HG03060 (cell line): Measurements from ENCODE around the gene SCRN1.

Experiments used
- ATAC-seq: cut with Tn5 transposase; IDR thresholded peaks from one replicate; pipeline ENCODE4 v1.9.1; 2021; ENCODE audit warnings: low read depth, moderate number of reproducible peaks; ENCODE audit not compliant: unreplicated experiment

The SCRN1 gene, protein sequence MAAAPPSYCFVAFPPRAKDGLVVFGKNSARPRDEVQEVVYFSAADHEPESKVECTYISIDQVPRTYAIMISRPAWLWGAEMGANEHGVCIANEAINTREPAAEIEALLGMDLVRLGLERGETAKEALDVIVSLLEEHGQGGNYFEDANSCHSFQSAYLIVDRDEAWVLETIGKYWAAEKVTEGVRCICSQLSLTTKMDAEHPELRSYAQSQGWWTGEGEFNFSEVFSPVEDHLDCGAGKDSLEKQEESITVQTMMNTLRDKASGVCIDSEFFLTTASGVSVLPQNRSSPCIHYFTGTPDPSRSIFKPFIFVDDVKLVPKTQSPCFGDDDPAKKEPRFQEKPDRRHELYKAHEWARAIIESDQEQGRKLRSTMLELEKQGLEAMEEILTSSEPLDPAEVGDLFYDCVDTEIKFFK

GRCh38 chr7:29989257-29989995 is at the start of gene SCRN1:
TSS of gene SCRN1 (minus strand) at chr7:29989801. CDS start at chr7:29969067, 20,734 bp downstream.
- ATAC-seq, result no peak

DNA sequence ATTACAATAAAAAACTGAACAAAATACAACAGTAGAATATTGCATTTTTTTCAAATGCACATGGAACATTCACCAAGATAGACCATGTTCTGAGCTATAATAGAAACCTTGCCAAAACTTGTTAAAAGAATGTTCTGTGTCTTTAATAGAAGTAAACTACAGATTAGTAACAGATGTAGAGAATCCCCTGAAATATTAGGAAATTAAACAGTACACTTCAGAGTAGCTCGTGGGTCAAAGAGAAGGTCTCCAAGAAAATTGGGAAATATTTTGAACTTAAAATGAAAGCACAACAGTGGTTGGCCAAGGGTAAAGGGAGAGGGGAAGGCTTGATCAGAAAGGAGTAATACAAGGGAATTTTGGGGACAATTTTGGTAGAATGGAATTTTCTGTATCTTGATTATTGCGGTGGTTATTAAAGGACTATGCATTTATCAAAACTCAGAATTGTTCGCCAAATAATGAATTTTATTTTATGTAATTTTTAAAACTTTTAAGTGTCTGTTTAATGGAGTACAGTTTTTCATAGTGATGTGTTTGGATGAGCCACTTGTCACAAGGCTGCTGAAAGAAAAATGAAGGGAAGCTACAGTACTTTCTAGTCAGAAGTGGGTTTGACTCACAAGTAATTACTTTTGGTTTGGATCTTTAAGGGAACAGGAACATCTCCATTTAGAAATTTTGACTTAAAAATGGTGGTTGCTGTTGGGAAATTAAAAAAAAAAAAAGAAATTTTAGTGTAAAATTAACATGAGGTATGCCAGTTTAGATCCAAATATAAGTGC is 48.8 kb upstream of the SCRN1 start:
- no peak for ATAC-seq

GRCh38 chr7:30036220-30036619 is 46.6 kb upstream of the SCRN1 start:
- no peak for ATAC-seq

GRCh38 chr7:30034501-30034900 is 44.9 kb upstream of the SCRN1 start:
- no peak for ATAC-seq

DNA sequence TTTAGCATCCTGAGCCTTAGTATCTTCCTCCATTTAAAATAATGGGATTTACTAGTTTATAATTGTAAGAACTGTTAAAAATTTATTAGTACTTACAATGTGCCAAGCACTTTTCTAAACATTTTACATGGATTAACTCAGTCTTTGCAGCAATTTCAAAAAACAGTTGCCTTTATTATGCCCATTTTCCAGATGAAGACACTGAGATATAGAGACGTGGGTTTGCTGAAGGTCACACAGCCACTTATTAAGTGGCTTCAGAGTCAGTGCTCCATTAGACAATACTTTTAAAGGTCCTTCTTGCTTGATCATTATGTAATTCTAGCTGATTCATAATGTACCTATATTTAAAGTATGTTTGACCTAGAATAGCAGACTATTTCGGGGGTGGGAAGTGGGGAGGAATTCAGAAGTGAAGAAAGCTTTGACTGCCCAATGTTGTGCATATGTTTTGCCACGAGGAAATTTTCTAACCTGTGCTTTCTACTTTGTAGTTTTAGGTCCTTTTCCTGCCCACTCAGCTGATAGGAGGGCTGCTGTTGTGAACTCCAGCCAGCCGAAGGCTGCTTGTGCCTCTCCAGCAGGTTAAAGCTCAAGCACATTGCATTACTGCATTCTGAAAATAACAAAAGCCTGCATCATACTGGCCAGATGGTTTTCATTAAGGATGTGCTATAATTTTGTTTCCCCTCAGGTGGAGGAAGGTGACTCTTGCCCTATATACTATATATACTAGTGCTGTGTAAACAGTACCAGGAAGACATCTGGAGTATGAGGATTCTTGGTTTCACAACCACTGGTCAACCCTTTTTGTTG is 42.9 kb upstream of the SCRN1 start:
- no peak for ATAC-seq

- no peak for ATAC-seq
These were observed 40.1 kb upstream of the SCRN1 start for GRCh38 chr7:30029696-30030095.

DNA sequence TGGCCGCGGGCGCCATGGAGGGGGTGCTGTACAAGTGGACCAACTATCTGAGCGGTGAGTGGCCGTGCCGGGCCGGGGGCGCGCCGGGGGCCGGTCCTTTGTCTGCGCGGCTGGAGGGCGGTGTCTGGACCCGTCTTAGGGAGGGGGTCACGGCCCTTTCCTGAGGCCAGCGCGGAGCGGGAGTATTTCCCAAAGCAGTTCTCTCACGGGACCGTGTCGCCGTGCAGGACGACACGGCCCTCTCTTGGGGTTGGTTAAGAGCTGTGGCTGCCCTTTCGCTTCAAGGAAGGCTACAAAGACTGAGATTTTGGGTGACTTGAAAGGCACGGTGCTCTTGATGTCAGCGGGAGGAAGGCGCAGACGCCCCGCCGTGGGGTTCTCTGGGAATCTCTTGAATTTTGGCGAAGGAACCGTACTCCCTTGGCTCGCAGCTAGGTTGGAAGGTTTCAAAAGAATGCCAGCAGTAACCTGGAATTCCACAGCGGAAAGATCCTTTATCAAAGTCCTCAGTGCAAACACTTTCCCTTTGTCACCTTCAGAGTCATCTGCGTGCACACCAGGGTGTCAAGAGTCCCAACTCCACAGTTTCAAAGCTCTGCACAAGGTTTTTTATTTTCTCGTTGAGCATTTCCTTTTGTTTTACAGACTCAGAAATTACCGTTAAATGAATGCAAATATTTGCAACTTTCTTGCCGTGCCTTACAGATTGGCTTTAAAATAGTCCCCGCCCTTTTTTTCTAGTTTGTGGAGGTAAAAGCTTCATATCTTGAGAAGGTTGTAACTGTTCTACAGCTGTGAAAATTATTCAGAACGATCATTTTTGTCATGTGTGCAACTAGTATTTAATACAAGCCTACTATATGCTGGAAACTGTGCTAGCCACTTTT is 39.4 kb upstream of the SCRN1 start:
- no peak for ATAC-seq

GRCh38 chr7:30028216-30028748 is 38.7 kb upstream of the SCRN1 start, which contains the start of gene PLEKHA8:
TSS of gene PLEKHA8 (plus strand) at chr7:30028412. CDS start at chr7:30028763, 351 bp downstream.
- ATAC-seq, result peak; percentile 21

DNA sequence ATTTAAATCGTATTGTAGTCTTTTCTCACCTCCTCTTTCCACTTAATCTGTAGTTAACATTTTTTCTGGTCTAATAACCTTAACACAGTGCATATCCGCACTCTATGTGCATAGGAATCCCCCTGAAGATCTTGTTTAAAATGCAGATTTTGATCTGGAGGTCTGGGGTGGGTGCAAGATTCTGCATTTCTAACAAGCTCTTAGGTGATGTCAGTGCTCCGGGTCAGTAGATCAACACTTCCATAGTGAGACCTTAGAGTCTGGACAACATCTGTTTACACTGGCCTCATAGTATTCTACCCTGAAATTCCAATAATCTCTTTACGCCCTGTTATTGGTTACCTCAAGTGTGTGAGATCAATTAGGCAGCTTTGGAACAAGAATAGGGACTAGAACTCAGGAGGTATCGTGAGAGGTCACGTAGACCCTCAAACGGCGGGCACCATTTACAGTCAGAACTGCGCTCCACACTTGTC is 38.2 kb upstream of the SCRN1 start:
- ATAC-seq, result no peak

DNA sequence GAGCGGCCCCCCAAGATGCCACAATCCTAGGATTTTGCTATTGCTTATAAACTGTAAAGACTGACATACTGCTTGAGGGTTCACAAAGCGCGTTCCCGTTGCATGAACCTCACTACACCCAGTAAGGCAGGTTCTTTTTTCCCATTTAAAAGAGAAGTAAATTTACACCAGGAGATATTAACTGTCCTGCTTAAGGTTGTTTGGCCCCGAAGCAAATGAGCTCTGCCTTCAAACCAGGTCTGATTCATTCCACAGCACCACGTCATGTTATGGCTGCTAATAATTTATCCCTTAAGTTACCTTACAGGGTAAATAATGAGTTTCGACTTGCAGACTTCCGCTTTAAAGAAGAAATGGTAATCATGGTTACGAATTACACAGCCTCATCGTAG is 37.5 kb upstream of the SCRN1 start:
- ATAC-seq, result no peak

DNA sequence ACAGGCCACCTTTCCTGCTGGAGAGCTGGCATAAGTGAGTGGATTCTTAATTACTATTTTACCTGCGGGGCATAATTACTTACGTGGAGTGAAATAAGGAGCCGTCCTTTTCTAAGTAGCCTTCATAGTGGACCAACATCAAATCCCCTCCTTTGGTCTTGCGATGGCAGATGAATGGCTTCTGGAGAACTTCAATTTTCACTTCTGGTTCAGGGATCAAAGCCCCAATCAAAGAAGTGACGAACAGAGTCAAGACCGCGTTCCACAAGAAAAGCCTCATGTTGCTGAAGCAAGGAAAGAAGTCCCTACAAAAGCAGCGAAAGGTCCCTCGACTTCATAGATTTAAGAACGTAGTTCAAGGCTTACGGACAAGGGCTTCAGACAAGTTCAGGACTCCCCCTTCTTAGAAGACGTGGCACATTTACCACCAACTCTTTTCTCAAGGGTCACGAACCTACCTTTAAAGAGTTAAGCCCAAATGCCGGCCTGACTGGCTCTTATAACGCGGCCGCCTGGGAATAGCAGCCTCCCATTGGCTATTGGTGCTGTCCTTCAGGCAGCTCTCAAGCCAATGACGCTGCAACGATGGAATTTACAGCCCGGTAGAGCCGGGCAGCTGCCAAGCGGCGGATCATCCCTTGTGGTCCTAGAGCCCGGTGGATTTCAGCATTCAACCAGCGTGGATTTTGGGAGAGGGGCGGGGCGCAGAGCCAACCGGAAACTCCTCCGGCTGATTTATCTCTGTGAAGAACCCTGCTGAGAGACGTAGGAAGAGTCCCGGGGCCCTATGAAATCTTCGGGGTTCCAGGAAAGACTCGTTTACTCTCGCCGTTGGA is 36.8 kb upstream of the SCRN1 start, which contains the start of gene FKBP14:
Gene FKBP14, minus strand, starts transcription at position 474 of the 836 bp plus-strand sequence. Its CDS starts 194 bp downstream, at position 280.
- peak; percentile 63 for ATAC-seq

DNA sequence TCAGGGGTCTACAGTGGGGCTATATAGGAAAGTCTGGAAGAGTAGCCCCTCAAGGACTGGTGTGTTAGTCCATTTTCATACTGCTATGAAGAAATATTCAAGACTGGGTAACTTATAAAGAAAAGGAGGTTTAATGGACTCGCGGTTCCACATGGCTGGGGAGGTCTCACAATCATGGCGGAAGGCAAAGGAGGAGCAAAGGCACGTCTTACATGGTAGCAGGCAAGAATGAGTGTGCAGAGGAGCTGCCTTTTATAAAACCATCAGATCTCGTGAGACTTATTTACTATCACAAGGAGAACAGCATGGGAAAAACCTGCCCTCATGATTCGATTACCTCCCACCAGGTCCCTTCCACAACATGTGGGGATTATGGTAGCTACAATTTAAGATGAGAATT is 33.9 kb upstream of the SCRN1 start:
- ATAC-seq, result no peak

DNA sequence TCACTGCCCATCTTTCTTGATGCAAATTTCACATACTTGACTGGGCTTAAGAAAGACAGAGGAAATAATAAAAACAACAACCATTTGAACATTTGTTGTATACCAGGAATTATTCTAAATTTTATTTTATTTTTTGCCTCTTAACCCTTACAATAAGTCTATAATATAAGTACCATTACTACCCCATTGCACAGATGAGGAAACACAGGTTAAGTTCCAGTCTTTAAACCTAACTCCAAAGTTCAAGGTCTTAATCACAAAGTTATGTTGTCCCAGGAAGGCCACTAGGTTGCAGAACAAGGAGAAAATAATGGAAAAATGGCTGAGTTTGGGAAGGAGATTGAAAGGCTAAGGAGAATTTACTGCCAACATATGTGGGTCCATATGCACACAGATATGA is 33.4 kb upstream of the SCRN1 start:
- no peak for ATAC-seq

- ATAC-seq, result no peak
These were observed 30.9 kb upstream of the SCRN1 start for GRCh38 chr7:30020535-30020934.

DNA sequence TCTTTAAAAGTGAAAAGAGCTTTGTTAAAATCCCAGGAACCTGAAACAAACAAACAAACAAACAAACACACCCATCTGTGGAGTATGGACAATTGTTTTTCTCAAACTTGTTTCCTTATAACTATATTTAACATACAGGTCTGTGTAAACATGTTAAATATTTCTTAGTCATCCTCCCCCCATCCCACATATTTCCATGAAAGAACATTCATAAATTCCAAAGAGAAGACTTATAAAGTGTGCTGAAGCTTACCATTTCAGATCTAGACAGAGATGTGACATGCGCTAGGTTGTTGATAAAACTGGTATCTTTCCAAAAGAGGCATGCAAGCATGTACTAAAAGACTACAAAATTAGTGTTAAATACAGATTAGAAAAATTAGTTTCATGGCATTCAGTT is 30.4 kb upstream of the SCRN1 start:
- ATAC-seq, result no peak

GRCh38 chr7:30019387-30019786 is 29.8 kb upstream of the SCRN1 start:
- no peak for ATAC-seq

GRCh38 chr7:30018451-30018850 is 28.9 kb upstream of the SCRN1 start:
- ATAC-seq, result no peak

GRCh38 chr7:30012757-30013156 is 23.2 kb upstream of the SCRN1 start:
- ATAC-seq, result no peak
